ENCODE measurements around the gene SEC61G. TPM values are rescaled to one million over a fixed set of nuclear protein-coding genes. Genes with fewer than 3 reads are reported as not detected.

The SEC61G gene
- total and polyA plus RNA-seq, 10 of the 15 experiments (the other 5 are each of a cell fraction or from before 2014, with no cell fraction given) = 163 to 809 (median 346) TPM

DNA sequence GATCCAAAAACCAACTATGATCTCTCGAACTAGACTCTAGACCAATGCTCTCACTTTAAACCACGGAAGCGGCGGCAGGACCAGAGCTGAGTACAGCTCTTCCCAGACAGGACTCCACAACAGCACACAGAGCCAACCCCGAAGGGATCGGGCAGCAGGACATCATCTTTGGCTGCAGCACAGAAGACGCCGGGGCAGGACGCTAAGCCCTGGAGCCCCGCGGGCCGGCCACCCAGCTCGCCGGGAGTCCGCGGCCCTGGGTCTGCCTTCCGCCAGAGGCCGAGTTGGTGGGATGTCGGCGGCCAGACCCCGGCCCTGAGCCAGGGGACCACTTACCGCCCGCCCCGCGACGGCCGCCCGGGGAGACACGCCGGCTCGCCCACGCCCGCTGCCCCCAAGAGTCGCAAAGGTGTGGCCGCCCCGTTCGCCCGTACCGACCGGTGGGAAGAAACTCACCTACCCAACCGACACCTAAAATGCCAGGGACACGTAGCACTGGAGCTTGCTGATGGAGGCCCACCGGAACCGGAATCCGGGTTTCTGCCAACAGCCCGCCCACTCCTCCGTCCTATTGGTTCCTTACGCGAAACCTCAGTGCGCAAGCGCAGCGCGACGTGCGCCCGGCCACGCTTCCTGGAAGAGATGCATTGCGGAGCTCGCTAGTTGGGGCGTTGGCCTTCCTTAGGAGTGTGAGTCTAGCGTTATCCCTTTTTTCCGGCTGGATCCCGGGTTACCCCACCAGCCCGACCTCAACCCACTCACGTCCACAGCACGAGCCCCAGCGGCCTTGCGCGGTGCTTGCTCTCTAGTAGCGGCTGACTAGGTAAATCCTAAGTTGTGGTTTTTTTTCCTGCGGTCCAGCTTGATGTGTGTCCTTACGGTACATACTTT is at the start of gene SEC61G (continued):
- no peak for TF ChIP-seq TARDBP (IDR thresholded peaks at IDR 0.05; ENCODE audit: borderline replicate concordance)
- TF ChIP-seq IKZF1 (conservative IDR thresholded peaks at IDR 0.05) = peak; percentile 81
- TF ChIP-seq FOXK2 (IDR thresholded peaks at IDR 0.05) = no peak
- peak; percentile 81 for TF ChIP-seq CBFB (IDR thresholded peaks at IDR 0.05; ENCODE audit: low read depth)
- TF ChIP-seq MTA3 (IDR thresholded peaks at IDR 0.05; ENCODE audit: borderline replicate concordance, low read length) = no peak
- peak; percentile 98 for TF ChIP-seq POLR2AphosphoS5 (IDR thresholded peaks at IDR 0.05; ENCODE audit: low read length)
- TF ChIP-seq, protein P1, sequence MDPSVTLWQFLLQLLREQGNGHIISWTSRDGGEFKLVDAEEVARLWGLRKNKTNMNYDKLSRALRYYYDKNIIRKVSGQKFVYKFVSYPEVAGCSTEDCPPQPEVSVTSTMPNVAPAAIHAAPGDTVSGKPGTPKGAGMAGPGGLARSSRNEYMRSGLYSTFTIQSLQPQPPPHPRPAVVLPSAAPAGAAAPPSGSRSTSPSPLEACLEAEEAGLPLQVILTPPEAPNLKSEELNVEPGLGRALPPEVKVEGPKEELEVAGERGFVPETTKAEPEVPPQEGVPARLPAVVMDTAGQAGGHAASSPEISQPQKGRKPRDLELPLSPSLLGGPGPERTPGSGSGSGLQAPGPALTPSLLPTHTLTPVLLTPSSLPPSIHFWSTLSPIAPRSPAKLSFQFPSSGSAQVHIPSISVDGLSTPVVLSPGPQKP (IDR thresholded peaks at IDR 0.05; ENCODE audit: low read depth, low read length) = peak; percentile 73
- TF ChIP-seq TBL1XR1 (IDR thresholded peaks at IDR 0.05; ENCODE audit: low read depth, low read length) = peak; percentile 35; the same call in 1 of the 2 replicates
- TF ChIP-seq CBX3 (IDR thresholded peaks at IDR 0.05; ENCODE audit: borderline replicate concordance, low read depth) = no peak
- TF ChIP-seq ZNF384 (IDR thresholded peaks at IDR 0.05; ENCODE audit: borderline replicate concordance, low read depth, low read length) = no peak
- TF ChIP-seq CREM (IDR thresholded peaks at IDR 0.05; ENCODE audit: low read depth) = peak; percentile 81
- no peak for TF ChIP-seq SREBF1 (IDR thresholded peaks at IDR 0.05; ENCODE audit: low read length)
- peak; percentile 88 for TF ChIP-seq MXI1 (IDR thresholded peaks at IDR 0.05; ENCODE audit: low read depth, low read length)
- TF ChIP-seq ZNF24 (IDR thresholded peaks at IDR 0.05) = no peak
- TF ChIP-seq, protein P2, sequence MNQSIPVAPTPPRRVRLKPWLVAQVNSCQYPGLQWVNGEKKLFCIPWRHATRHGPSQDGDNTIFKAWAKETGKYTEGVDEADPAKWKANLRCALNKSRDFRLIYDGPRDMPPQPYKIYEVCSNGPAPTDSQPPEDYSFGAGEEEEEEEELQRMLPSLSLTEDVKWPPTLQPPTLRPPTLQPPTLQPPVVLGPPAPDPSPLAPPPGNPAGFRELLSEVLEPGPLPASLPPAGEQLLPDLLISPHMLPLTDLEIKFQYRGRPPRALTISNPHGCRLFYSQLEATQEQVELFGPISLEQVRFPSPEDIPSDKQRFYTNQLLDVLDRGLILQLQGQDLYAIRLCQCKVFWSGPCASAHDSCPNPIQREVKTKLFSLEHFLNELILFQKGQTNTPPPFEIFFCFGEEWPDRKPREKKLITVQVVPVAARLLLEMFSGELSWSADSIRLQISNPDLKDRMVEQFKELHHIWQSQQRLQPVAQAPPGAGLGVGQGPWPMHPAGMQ (IDR thresholded peaks at IDR 0.05; ENCODE audit: borderline replicate concordance) = no peak
- peak; percentile 89; the same call in 1 of the 2 replicates for TF ChIP-seq SMAD5 (IDR thresholded peaks at IDR 0.05; ENCODE audit: low read depth)
- TF ChIP-seq FOXM1 (IDR thresholded peaks at IDR 0.05; ENCODE audit: low read depth, low read length) = no peak
- TF ChIP-seq, protein P3, sequence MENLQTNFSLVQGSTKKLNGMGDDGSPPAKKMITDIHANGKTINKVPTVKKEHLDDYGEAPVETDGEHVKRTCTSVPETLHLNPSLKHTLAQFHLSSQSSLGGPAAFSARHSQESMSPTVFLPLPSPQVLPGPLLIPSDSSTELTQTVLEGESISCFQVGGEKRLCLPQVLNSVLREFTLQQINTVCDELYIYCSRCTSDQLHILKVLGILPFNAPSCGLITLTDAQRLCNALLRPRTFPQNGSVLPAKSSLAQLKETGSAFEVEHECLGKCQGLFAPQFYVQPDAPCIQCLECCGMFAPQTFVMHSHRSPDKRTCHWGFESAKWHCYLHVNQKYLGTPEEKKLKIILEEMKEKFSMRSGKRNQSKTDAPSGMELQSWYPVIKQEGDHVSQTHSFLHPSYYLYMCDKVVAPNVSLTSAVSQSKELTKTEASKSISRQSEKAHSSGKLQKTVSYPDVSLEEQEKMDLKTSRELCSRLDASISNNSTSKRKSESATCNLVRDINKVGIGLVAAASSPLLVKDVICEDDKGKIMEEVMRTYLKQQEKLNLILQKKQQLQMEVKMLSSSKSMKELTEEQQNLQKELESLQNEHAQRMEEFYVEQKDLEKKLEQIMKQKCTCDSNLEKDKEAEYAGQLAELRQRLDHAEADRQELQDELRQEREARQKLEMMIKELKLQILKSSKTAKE (IDR thresholded peaks at IDR 0.05; ENCODE audit: low read depth, poor library complexity, severe bottlenecking) = no peak
- TF ChIP-seq RELA (IDR thresholded peaks at IDR 0.05; ENCODE audit: borderline replicate concordance, partially characterized antibody) = no peak
- TF ChIP-seq ZNF207 (IDR thresholded peaks at IDR 0.05; ENCODE audit: borderline replicate concordance) = no peak
- TF ChIP-seq, protein P4, sequence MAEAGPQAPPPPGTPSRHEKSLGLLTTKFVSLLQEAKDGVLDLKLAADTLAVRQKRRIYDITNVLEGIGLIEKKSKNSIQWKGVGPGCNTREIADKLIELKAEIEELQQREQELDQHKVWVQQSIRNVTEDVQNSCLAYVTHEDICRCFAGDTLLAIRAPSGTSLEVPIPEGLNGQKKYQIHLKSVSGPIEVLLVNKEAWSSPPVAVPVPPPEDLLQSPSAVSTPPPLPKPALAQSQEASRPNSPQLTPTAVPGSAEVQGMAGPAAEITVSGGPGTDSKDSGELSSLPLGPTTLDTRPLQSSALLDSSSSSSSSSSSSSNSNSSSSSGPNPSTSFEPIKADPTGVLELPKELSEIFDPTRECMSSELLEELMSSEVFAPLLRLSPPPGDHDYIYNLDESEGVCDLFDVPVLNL (IDR thresholded peaks at IDR 0.05; ENCODE audit: low read depth, low read length) = no peak
- no peak for TF ChIP-seq ZNF622 (IDR thresholded peaks at IDR 0.05)
- TF ChIP-seq GABPA (IDR thresholded peaks at IDR 0.05; ENCODE audit: low read depth) = peak; percentile 95
- no peak for TF ChIP-seq KLF5 (IDR thresholded peaks at IDR 0.05; ENCODE audit: partially characterized antibody)
- TF ChIP-seq NRF1 (conservative IDR thresholded peaks at IDR 0.05; ENCODE audit: low read depth, low read length) = peak; percentile 95
